Sigmoid colon (tissue), 4 donors: ENCODE measurements around the gene TMEM140.

Experiments
- CTCF ChIP-seq, 4 experiments: fragments of 450-650 bp in 3 of 4; fragments of 200-600 bp in 1 of 4; IDR thresholded peaks; one replicate each; pipeline ENCODE4 v1.5.1; 2016 to 2019; ENCODE audit warnings: antibody characterized with exemption in 4 of 4, mild to moderate bottlenecking in 3 of 4, moderate library complexity in 2 of 4
- POLR2A ChIP-seq, 2 donors: fragments of 450-650 bp; IDR thresholded peaks; one replicate each; pipeline ENCODE4 v1.6.1; 2016; ENCODE audit warnings: antibody characterized with exemption in 2 of 2, mild to moderate bottlenecking in 2 of 2, moderate library complexity in 2 of 2
- POLR2AphosphoS5 ChIP-seq, 4 donors: sonication (generic); formaldehyde crosslinking; IDR thresholded peaks; one replicate each; pipeline ENCODE4 v1.6.1; 2017; ENCODE audit warnings: antibody characterized with exemption in 4 of 4

- no peak for TF ChIP-seq CTCF (IDR thresholded peaks at IDR 0.05)
- no peak for TF ChIP-seq POLR2AphosphoS5 (IDR thresholded peaks at IDR 0.05)
- no peak for TF ChIP-seq POLR2A (IDR thresholded peaks at IDR 0.05)
Observed at GRCh38 chr7:135165862-135166261, 18.0 kb downstream of the TMEM140 start.
